HG02884 (cell line): ENCODE results near the gene LYPD5.
A peak's percentile ranks its signal among the peaks of the same experiment; 100 is the strongest.
"Not testable (repeated sequence)": the region's sequence is repeated elsewhere in the genome, so short reads cannot be mapped to it uniquely, and the experiment has no call there.

Experiments
- ATAC-seq: cut with Tn5 transposase; IDR thresholded peaks from one replicate; pipeline ENCODE4 v1.9.1; 2021; ENCODE audit warnings: mild to moderate bottlenecking, moderate library complexity; ENCODE audit not compliant: unreplicated experiment

The LYPD5 gene

GRCh38 chr19:43779147-43779819 lies 23.0 kb downstream of the LYPD5 start:
- no peak for ATAC-seq

GRCh38 chr19:43778651-43779050 lies 23.6 kb downstream of the LYPD5 start:
- ATAC-seq = no peak

- ATAC-seq = no peak
Measured at GRCh38 chr19:43777163-43777695, 25.0 kb downstream of the LYPD5 start.

GRCh38 chr19:43776286-43776685 lies 26.0 kb downstream of the LYPD5 start:
- no peak for ATAC-seq

GRCh38 chr19:43775299-43775890 lies 26.9 kb downstream of the LYPD5 start:
- ATAC-seq = no peak

- ATAC-seq = not testable (repeated sequence)
Measured at GRCh38 chr19:43774940-43775258, 27.3 kb downstream of the LYPD5 start.

GRCh38 chr19:43774103-43774939 lies 27.9 kb downstream of the LYPD5 start:
- ATAC-seq = no peak

GRCh38 chr19:43773725-43774102 lies 28.5 kb downstream of the LYPD5 start:
- ATAC-seq = no peak

GRCh38 chr19:43769256-43769655 lies 33.0 kb downstream of the LYPD5 start:
- no peak for ATAC-seq

GRCh38 chr19:43768273-43769050 lies 33.8 kb downstream of the LYPD5 start:
- no peak for ATAC-seq

- no peak for ATAC-seq
Measured at GRCh38 chr19:43767818-43768217, 34.4 kb downstream of the LYPD5 start.

GRCh38 chr19:43767316-43767715 lies 34.9 kb downstream of the LYPD5 start:
- ATAC-seq = no peak

GRCh38 chr19:43766755-43767043 lies 35.5 kb downstream of the LYPD5 start:
- ATAC-seq = no peak

GRCh38 chr19:43765109-43765876 lies 37.0 kb downstream of the LYPD5 start:
- ATAC-seq = peak; percentile 66

- ATAC-seq = not testable (repeated sequence)
Measured at GRCh38 chr19:43764684-43765083, 37.6 kb downstream of the LYPD5 start.

GRCh38 chr19:43763473-43763939 lies 38.7 kb downstream of the LYPD5 start:
- ATAC-seq = no peak

- ATAC-seq = no peak
Measured at GRCh38 chr19:43762814-43763213, 39.4 kb downstream of the LYPD5 start.

GRCh38 chr19:43760941-43761340 lies 41.3 kb downstream of the LYPD5 start:
- ATAC-seq = no peak

GRCh38 chr19:43759515-43759914 lies 42.7 kb downstream of the LYPD5 start:
- no peak for ATAC-seq

GRCh38 chr19:43755256-43755801 lies 46.9 kb downstream of the LYPD5 start:
- no peak for ATAC-seq
